CD4-positive, CD25-positive, alpha-beta regulatory T cell (primary cell): ENCODE data around the gene RRAS2. TPM values are rescaled to one million over a fixed set of nuclear protein-coding genes. Genes with fewer than 3 reads are reported as not detected.
"Not testable (repeated sequence)": the region's sequence is repeated elsewhere in the genome, so short reads cannot be mapped to it uniquely, and the experiment has no call there.

Experiments used
- ATAC-seq, 2 donors: fragments of 150-1000 bp; cut with Tn5 transposase; one replicate each; pipeline ENCODE4 v1.10.0; 2021; ENCODE audit warnings: low read depth in 2 of 2, moderate number of reproducible peaks in 2 of 2, moderate library complexity in 1 of 2
- DNase-seq, 3 donors: peaks; one replicate each; pipeline versions ENCODE4 v3.0.0 to v3.0.0-alpha.2; 2012 to 2022; ENCODE audit warnings: mixed read lengths in 1 of 3
- H3K27ac ChIP-seq: one replicate; pipeline ENCODE4 v1.7.0; 2013; ENCODE audit warnings: mild to moderate bottlenecking, low read length; ENCODE audit not compliant: insufficient read depth, poor library complexity, severe bottlenecking
- H3K27me3 ChIP-seq: one replicate; pipeline ENCODE4 v1.7.0; 2013; ENCODE audit warnings: low read length; ENCODE audit not compliant: control insufficient read depth, insufficient read depth
- H3K36me3 ChIP-seq: one replicate; pipeline ENCODE4 v1.7.0; 2013; ENCODE audit warnings: mild to moderate bottlenecking, low read length, moderate library complexity; ENCODE audit not compliant: control insufficient read depth, insufficient read depth
- H3K4me1 ChIP-seq: 2 replicates; pipeline ENCODE4 v1.7.0; 2013; ENCODE audit warnings: mild to moderate bottlenecking, low read length; ENCODE audit not compliant: insufficient read depth, control insufficient read depth, poor library complexity, severe bottlenecking
- H3K4me3 ChIP-seq: one replicate; pipeline ENCODE4 v1.7.0; 2013; ENCODE audit warnings: low read depth, mild to moderate bottlenecking, low read length, moderate library complexity
- H3K9me3 ChIP-seq, 2 experiments: 1 replicate in 1 of 2; 2 replicates in 1 of 2; pipeline ENCODE4 v1.7.0; 2013; ENCODE audit warnings: low read length in 2 of 2, mild to moderate bottlenecking in 1 of 2, moderate library complexity in 1 of 2; ENCODE audit not compliant: control insufficient read depth in 2 of 2
- H3K27ac Mint-ChIP-seq, 3 donors: one replicate each; pipeline ENCODE4 v1.8.0; 2020 to 2022; ENCODE audit warnings: mild to moderate bottlenecking in 3 of 3, mixed read lengths in 3 of 3, moderate library complexity in 2 of 3
- H3K27me3 Mint-ChIP-seq: one replicate; pipeline ENCODE4 v1.8.0; 2022; ENCODE audit warnings: mild to moderate bottlenecking, mixed read lengths
- H3K36me3 Mint-ChIP-seq: one replicate; pipeline ENCODE4 v1.8.0; 2020; ENCODE audit warnings: mixed read lengths
- H3K4me1 Mint-ChIP-seq, 4 donors: one replicate each; pipeline ENCODE4 v1.8.0; 2020 to 2022; ENCODE audit warnings: mixed read lengths in 4 of 4, mild to moderate bottlenecking in 1 of 4
- H3K4me3 Mint-ChIP-seq, 4 donors: one replicate each; pipeline ENCODE4 v1.8.0; 2020 to 2022; ENCODE audit warnings: mild to moderate bottlenecking in 4 of 4, mixed read lengths in 4 of 4, moderate library complexity in 3 of 4
- H3K9me3 Mint-ChIP-seq, 7 donors: one replicate each; pipeline ENCODE4 v1.8.0; 2020 to 2022; ENCODE audit warnings: mixed read lengths in 7 of 7, mild to moderate bottlenecking in 3 of 7, moderate library complexity in 2 of 7
- polyA plus RNA-seq, 4 donors: library from polyadenylated mRNA; unstranded; fragments of 300-500 nt; fragmentation: Illumina TruSeq; gene quantifications; one replicate each; pipeline ENCODE4 v1.2.3, GENCODE V29; 2021
- total RNA-seq: library from RNA; stranded (reverse); gene quantifications from one replicate; pipeline ENCODE4 v1.2.3, GENCODE V29; 2022

The RRAS2 gene
- total and polyA plus RNA-seq, 5 donors from 2014 or later, result 1.8 to 13.9 (median 4.2) TPM

DNA sequence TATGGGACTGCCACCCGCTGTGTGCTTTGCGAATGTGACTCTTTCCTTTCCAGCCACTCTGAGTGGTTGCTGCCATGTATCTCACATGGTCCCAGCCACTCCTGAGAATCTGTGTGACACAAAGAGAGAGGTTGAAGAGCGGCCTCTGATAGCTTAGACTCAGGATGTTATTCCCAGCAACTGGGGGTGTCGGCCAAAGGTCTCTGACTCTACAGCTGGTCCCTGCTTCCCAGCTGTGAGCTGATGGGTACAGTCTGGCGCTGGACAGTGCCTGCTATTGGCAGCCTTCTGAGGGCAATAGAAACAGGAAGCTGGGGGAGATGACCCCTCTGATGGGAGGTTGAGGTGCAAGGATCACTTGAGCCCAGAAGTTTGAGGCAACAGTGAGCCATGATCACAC lies 105.1 kb downstream of the RRAS2 start:
- Histone ChIP-seq H3K9me3 (no peaks in the 10 kb centered on the region), H3K4me1 (peaks cover 6% of the 10 kb centered on the region), H3K36me3 (no peaks in the 10 kb centered on the region), H3K27ac (no peak overlapping the region), H3K27me3 (no peaks in the 10 kb centered on the region), H3K4me3 (no peak overlapping the region)
- Mint-ChIP-seq H3K27ac (no peak overlapping the region), H3K4me3 (no peak overlapping the region), H3K9me3 (no peaks in the 10 kb centered on the region), H3K36me3 (peaks cover 4% of the 10 kb centered on the region), H3K27me3 (no peaks in the 10 kb centered on the region), H3K4me1 (peaks cover 0 to 10% (median 4%) of the 10 kb centered on the region in 4 donors)
- ATAC-seq (no peak), DNase-seq (no peak)

DNA sequence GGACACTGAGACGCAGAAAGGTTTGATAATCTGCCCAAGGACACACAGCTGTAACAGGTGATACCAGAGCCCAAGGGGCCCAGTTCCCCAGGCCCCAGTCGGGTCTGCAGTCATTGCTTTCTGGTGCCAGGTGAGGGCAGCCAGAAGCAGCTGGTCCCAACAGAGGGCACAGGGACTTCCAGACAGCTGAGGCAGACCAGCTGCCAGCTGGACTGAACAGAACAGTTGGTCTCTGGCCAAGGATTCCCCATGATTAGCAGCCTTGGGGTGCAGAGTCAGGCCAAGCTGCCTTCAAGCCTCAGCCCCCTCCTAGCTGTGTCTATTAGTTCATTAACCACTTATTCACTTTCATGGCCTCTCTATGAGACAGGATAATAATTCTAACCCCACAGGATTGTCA lies 105.6 kb downstream of the RRAS2 start:
- Histone ChIP-seq H3K4me1 (peaks cover 10% of the 10 kb centered on the region), H3K27ac (no peak overlapping the region), H3K4me3 (no peak overlapping the region), H3K27me3 (no peaks in the 10 kb centered on the region), H3K9me3 (no peaks in the 10 kb centered on the region), H3K36me3 (no peaks in the 10 kb centered on the region)
- Mint-ChIP-seq H3K4me1 (peaks cover 0 to 15% (median 8%) of the 10 kb centered on the region in 4 donors), H3K27ac (no peak overlapping the region), H3K27me3 (no peaks in the 10 kb centered on the region), H3K9me3 (no peaks in the 10 kb centered on the region), H3K4me3 (no peak overlapping the region), H3K36me3 (peaks cover 4% of the 10 kb centered on the region)
- DNase-seq (no peak), ATAC-seq (no peak)

- ATAC-seq, H3K27me3 ChIP-seq, H3K27ac Mint-ChIP-seq, H3K4me3 Mint-ChIP-seq, H3K36me3 ChIP-seq, H3K27me3 Mint-ChIP-seq, H3K9me3 ChIP-seq, H3K27ac ChIP-seq, H3K36me3 Mint-ChIP-seq, DNase-seq, H3K9me3 Mint-ChIP-seq, H3K4me3 ChIP-seq: not testable (repeated sequence)
- H3K4me1 ChIP-seq, result peaks cover 13% of the 10 kb centered on the region
- H3K4me1 Mint-ChIP-seq, result peaks cover 5 to 23% (median 12%) of the 10 kb centered on the region in 4 donors
Observed at GRCh38 chr11:14252501-14252900, 106.5 kb downstream of the RRAS2 start.

DNA sequence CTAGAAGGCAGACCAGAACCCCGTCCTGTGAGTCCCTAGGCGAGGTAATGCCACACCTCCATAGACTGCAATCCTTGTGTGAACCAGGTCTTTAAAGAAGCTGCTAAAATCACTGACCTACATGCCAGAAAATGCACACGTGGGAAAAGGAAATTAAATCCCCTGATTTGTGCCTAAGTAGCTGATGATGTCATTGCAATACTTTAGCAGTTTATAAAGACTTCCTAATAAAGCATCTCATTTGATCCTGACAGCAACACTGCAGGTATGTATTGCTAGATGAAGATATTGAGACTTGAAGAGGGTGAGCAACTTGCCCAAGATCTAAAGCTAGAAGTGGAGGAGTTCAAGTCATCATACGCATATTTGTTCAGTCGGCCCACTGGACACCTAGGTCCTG lies 107.2 kb downstream of the RRAS2 start:
- no peaks in the 10 kb centered on the region for H3K27me3 Mint-ChIP-seq
- ATAC-seq, result no peak

DNA sequence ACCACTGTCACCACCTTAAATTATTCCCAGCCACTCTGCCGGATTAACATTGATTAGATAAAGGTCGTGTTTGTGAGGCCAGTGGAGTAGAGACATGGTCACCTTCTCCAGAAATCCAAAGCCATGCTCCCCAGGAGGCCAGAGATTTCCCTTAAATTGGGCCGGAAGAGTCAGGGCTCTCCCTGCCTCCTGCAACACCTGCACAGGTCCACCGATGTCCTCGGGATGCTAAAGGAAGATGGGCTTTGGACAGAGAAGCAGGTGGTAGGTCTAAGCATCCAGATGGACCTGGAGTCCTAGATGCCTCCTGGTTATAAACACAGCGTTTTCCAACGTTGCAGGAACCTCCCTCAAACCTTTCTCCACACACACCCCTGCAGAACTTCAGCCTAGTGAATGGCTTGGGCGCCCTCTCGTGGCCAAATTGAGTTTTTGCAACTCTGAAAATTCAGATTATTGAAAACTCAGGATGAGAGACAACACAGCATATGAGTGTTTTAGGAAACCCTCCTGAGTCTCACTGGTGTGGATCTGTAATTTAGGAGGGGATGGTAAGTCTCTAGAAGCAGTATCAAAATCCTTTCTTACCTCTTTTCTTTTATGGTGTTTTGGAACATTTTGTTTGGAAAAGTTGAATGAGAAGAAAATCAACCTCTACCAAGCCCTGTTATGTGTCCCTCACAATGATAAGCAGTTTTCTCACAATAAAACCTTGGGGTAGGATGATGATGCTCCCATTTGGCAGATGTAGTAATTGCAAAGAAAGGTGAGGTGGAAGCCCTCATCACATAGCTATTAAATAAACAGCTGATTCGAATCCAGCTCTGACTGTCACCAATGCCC lies 109.6 kb downstream of the RRAS2 start:
- Mint-ChIP-seq H3K9me3 (no peaks in the 10 kb centered on the region), H3K27me3 (no peaks in the 10 kb centered on the region), H3K4me1 (peaks cover 10 to 23% (median 16%) of the 10 kb centered on the region in 4 donors), H3K27ac (peak overlapping the region in 1 of 3 donors; percentile 4), H3K4me3 (peak overlapping the region; percentile 47 to 71 (median 65)), H3K36me3 (no peaks in the 10 kb centered on the region)
- Histone ChIP-seq H3K4me1 (peaks cover 13% of the 10 kb centered on the region), H3K36me3 (no peaks in the 10 kb centered on the region), H3K27ac (no peak overlapping the region), H3K4me3 (peak overlapping the region; percentile 59), H3K9me3 (no peaks in the 10 kb centered on the region), H3K27me3 (no peaks in the 10 kb centered on the region)
- DNase-seq (peak; percentile 52 to 74 (median 65)), ATAC-seq (peak; percentile 48 to 72)

More for the DNA sequence above, 107.2 kb downstream of the RRAS2 start:
- no peak overlapping the region for H3K4me3 Mint-ChIP-seq
- no peak overlapping the region for H3K27ac Mint-ChIP-seq
- H3K36me3 Mint-ChIP-seq, result peaks cover 4% of the 10 kb centered on the region
- H3K9me3 ChIP-seq, result no peaks in the 10 kb centered on the region
- H3K27ac ChIP-seq, result no peak overlapping the region
- no peak overlapping the region for H3K4me3 ChIP-seq
- no peaks in the 10 kb centered on the region for H3K27me3 ChIP-seq
- peaks cover 13% of the 10 kb centered on the region for H3K4me1 ChIP-seq
- DNase-seq, result no peak
- peaks cover 6 to 23% (median 14%) of the 10 kb centered on the region in 4 donors for H3K4me1 Mint-ChIP-seq
- H3K9me3 Mint-ChIP-seq, result no peaks in the 10 kb centered on the region
- no peaks in the 10 kb centered on the region for H3K36me3 ChIP-seq

DNA sequence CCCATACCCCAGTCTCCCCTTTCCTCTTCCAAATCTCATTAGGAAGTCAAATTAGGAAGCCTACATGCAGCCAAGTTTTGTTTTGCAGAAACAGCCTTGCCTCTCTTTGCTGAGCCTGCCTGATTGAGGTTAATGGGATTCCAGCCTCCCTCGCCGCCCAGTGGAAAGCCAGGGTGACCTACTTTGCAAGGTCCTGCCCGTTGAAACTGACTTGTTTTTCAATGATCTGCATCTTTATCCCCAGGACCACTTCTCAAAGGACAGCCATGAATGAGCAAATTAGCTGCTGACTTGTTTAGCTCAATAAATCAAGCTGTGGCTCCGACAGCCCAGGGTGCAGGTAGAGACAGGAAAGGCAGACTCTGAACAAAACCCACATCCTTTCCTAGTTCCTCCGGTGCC lies 110.4 kb downstream of the RRAS2 start:
- Mint-ChIP-seq H3K4me1 (peaks cover 10 to 23% (median 16%) of the 10 kb centered on the region in 4 donors), H3K27ac (no peak overlapping the region), H3K4me3 (peak overlapping the region in 3 of 4 donors; percentile 47 to 71 (median 68)), H3K27me3 (no peaks in the 10 kb centered on the region), H3K9me3 (no peaks in the 10 kb centered on the region), H3K36me3 (no peaks in the 10 kb centered on the region)
- Histone ChIP-seq H3K4me3 (peak overlapping the region; percentile 59), H3K36me3 (no peaks in the 10 kb centered on the region), H3K27me3 (no peaks in the 10 kb centered on the region), H3K4me1 (peaks cover 13% of the 10 kb centered on the region), H3K9me3 (no peaks in the 10 kb centered on the region), H3K27ac (no peak overlapping the region)
- peak in 2 of 3 donors; percentile 22 to 69 for DNase-seq
- peak; percentile 50 to 54 for ATAC-seq

DNA sequence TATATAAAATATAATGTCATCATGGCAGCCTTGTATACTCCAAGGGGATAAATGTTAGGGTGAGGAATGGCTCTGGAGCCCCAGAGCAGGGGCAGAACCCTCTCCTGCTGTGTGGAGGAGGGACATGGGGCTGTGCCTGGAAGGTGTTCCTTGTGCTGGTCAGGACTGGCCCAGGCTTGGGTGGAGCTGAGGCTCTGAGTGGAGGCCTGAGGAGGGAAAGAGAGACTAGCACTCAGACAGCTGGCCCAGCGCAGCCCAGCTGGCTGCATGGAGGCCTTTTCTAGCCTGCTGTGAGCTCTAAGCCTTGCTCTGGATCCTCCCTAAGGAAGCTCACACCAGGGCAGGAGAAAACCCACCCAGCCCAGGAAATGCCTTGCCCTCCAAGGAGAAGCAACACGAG lies 113.5 kb downstream of the RRAS2 start:
- no peak overlapping the region for H3K27ac ChIP-seq
- DNase-seq (no peak), ATAC-seq (no peak)
- no peaks in the 10 kb centered on the region for H3K36me3 ChIP-seq
- Mint-ChIP-seq H3K9me3 (no peaks in the 10 kb centered on the region), H3K36me3 (no peaks in the 10 kb centered on the region), H3K4me1 (peaks cover 10 to 27% (median 18%) of the 10 kb centered on the region in 4 donors), H3K4me3 (no peak overlapping the region), H3K27me3 (no peaks in the 10 kb centered on the region), H3K27ac (no peak overlapping the region)
- H3K4me1 ChIP-seq, result peaks cover 13% of the 10 kb centered on the region
- no peaks in the 10 kb centered on the region for H3K9me3 ChIP-seq
- H3K4me3 ChIP-seq, result no peak overlapping the region
- no peaks in the 10 kb centered on the region for H3K27me3 ChIP-seq

DNA sequence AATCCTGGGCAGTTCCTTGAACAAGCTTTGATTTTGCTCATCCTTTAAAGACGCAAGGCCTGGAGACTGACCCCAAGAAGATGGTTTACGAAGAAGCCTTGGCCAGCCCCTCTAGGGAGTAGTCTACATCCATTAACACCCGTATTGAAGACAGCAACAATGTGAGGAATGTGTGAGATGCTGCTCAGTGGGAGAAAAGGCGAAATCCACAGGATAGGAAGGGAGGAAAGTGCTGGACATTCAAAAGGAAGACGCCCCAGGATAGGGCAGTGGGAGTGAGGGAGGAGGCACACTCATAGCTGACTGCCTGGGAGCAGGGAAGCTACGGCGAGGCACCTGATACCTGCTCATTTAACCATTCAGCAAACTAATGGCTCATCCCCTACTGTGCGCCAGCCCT lies 114.1 kb downstream of the RRAS2 start:
- no peaks in the 10 kb centered on the region for H3K27me3 ChIP-seq
- ATAC-seq, result no peak
- peaks cover 13% of the 10 kb centered on the region for H3K4me1 ChIP-seq
- no peaks in the 10 kb centered on the region for H3K9me3 ChIP-seq
- Mint-ChIP-seq H3K4me1 (peaks cover 10 to 27% (median 18%) of the 10 kb centered on the region in 4 donors), H3K27ac (no peak overlapping the region), H3K27me3 (no peaks in the 10 kb centered on the region), H3K4me3 (no peak overlapping the region), H3K9me3 (no peaks in the 10 kb centered on the region), H3K36me3 (no peaks in the 10 kb centered on the region)
- H3K27ac ChIP-seq, result no peak overlapping the region
- no peak overlapping the region for H3K4me3 ChIP-seq
- DNase-seq, result no peak
- no peaks in the 10 kb centered on the region for H3K36me3 ChIP-seq
